ENCODE results near the gene IFNA6. TPM values are rescaled to one million over a fixed set of nuclear protein-coding genes. Genes with fewer than 3 reads are reported as not detected.

The IFNA6 gene
- total RNA-seq, 1 donor from 2014 or later: not detected

- Mint-ChIP-seq H3K9me3 (no peaks in the 10 kb centered on the region), H3K4me1 (peaks cover 2% of the 10 kb centered on the region), H3K4me3 (peak overlapping the region; percentile 73), H3K36me3 (no peaks in the 10 kb centered on the region), H3K27me3 (ENCODE audit: insufficient read depth, low read depth) (no peaks in the 10 kb centered on the region), H3K27ac (no peak overlapping the region)
- Histone ChIP-seq H2AFZ (replicated peaks) (peak overlapping the region; percentile 98), H3K4me2 (peak overlapping the region; percentile 81), H3K79me2 (ENCODE audit: low read depth) (no peaks in the 10 kb centered on the region), H3K4me3 (peak overlapping the region; percentile 54), H3K27me3 (peaks cover 63% of the 10 kb centered on the region), H3F3A (ENCODE audit: low read depth) (no peaks in the 10 kb centered on the region), H3K36me3 (no peaks in the 10 kb centered on the region), H3K9me3 (ENCODE audit: low read depth) (no peaks in the 10 kb centered on the region), H3K27ac (no peak overlapping the region), H4K20me1 (ENCODE audit: low read depth) (no peaks in the 10 kb centered on the region), H3K9ac (no peak overlapping the region), H3K4me1 (no peaks in the 10 kb centered on the region)
- no peak for TF ChIP-seq EZH2phosphoT487 (IDR thresholded peaks at IDR 0.05)
- peak; percentile 95 for TF ChIP-seq CTCF (IDR thresholded peaks at IDR 0.05)
- DNase-seq (ENCODE audit: low spot score): peak; percentile 94
Measured at GRCh38 chr9:21395778-21396717, 45.4 kb upstream of the IFNA6 start.

GRCh38 chr9:21392270-21392669, 41.6 kb upstream of the IFNA6 start:
- Mint-ChIP-seq H3K4me1 (peaks cover 2% of the 10 kb centered on the region), H3K36me3 (no peaks in the 10 kb centered on the region), H3K27ac (no peak overlapping the region), H3K9me3 (no peaks in the 10 kb centered on the region), H3K27me3 (ENCODE audit: insufficient read depth, low read depth) (no peaks in the 10 kb centered on the region), H3K4me3 (no peak overlapping the region)
- H3K4me1 ChIP-seq: no peaks in the 10 kb centered on the region
- TF ChIP-seq CTCF (IDR thresholded peaks at IDR 0.05): peak; percentile 37
- no peak for TF ChIP-seq EZH2 (IDR thresholded peaks at IDR 0.05)
- H3K4me3 ChIP-seq: no peak overlapping the region
- no peaks in the 10 kb centered on the region for H3K36me3 ChIP-seq
- no peaks in the 10 kb centered on the region for H4K20me1 ChIP-seq (ENCODE audit: low read depth)
- H3F3A ChIP-seq (ENCODE audit: low read depth): no peaks in the 10 kb centered on the region
- no peaks in the 10 kb centered on the region for H3K9me3 ChIP-seq (ENCODE audit: low read depth)
- peaks cover 45% of the 10 kb centered on the region for H3K27me3 ChIP-seq
- H3K27ac ChIP-seq: no peak overlapping the region
- H2AFZ ChIP-seq (replicated peaks): no peak overlapping the region
- no peak overlapping the region for H3K4me2 ChIP-seq
- no peak overlapping the region for H3K9ac ChIP-seq
- H3K79me2 ChIP-seq (ENCODE audit: low read depth): no peaks in the 10 kb centered on the region
- peak; percentile 39 for DNase-seq (ENCODE audit: low spot score)

- Mint-ChIP-seq H3K36me3 (no peaks in the 10 kb centered on the region), H3K27ac (no peak within 1 kb of the TSS), H3K9me3 (no peaks in the 10 kb centered on the region), H3K4me3 (no peak within 1 kb of the TSS), H3K4me1 (no peaks in the 10 kb centered on the region), H3K27me3 (ENCODE audit: insufficient read depth, low read depth) (no peaks in the 10 kb centered on the region)
- no peak within 1 kb of the TSS for H3K27ac ChIP-seq
- no peak within 1 kb of the TSS for H2AFZ ChIP-seq (replicated peaks)
- no peaks in the 10 kb centered on the region for H3K4me1 ChIP-seq
- H3K79me2 ChIP-seq (ENCODE audit: low read depth): no peaks in the 10 kb centered on the region
- no peaks in the 10 kb centered on the region for H3K36me3 ChIP-seq
- H3F3A ChIP-seq (ENCODE audit: low read depth): no peaks in the 10 kb centered on the region
- no peak for TF ChIP-seq EZH2 (IDR thresholded peaks at IDR 0.05)
- TF ChIP-seq EZH2phosphoT487 (IDR thresholded peaks at IDR 0.05): no peak
- no peak for TF ChIP-seq CTCF (IDR thresholded peaks at IDR 0.05)
- H3K4me2 ChIP-seq: no peak within 1 kb of the TSS
- DNase-seq (ENCODE audit: low spot score): no peak
- no peak within 1 kb of the TSS for H3K4me3 ChIP-seq
- H3K27me3 ChIP-seq: peaks cover 15% of the 10 kb centered on the region
- H4K20me1 ChIP-seq (ENCODE audit: low read depth): no peaks in the 10 kb centered on the region
- no peak within 1 kb of the TSS for H3K9ac ChIP-seq
- no peaks in the 10 kb centered on the region for H3K9me3 ChIP-seq (ENCODE audit: low read depth)
Measured at GRCh38 chr9:21385131-21385670, 34.5 kb upstream of the IFNA6 start, which contains the start of gene IFNA2. Gene IFNA2, minus strand, starts transcription at chr9:21385398. Its CDS starts 69 bp downstream, at chr9:21385329.
